GM12878 (cell line): Measurements from ENCODE around the gene OSGIN1.

Source experiments
- CBX3 ChIP-seq: fragments of 200-600 bp; sonication (generic); IDR thresholded peaks from 2 replicates; pipeline ENCODE4 v1.6.1; 2016; ENCODE audit warnings: low read depth, borderline replicate concordance
- CREB1 ChIP-seq: IDR thresholded peaks from 2 replicates; pipeline ENCODE4 v1.6.1; 2012; ENCODE audit warnings: low read depth, mild to moderate bottlenecking, inconsistent platforms
- CTCF ChIP-seq, 3 experiments: IDR thresholded peaks in 2 of 3; conservative IDR thresholded peaks in 1 of 3; 2 replicates each; pipeline ENCODE4 v1.5.1; 2011; ENCODE audit warnings: low read depth in 3 of 3, low read length in 3 of 3, mild to moderate bottlenecking in 3 of 3, control low read depth in 2 of 3, moderate library complexity in 2 of 3, inconsistent platforms in 1 of 3, mixed read lengths in 1 of 3; ENCODE audit not compliant: control insufficient read depth in 2 of 3, insufficient read depth in 1 of 3; ENCODE audit errors: extremely low read depth in 1 of 3
- EGR1 ChIP-seq, 2 experiments: IDR thresholded peaks; 1 replicate in 1 of 2; 2 replicates in 1 of 2; pipeline ENCODE4 v1.6.1; 2011 to 2012; ENCODE audit warnings: low read depth in 2 of 2, low read length in 2 of 2, borderline replicate concordance in 1 of 2, mild to moderate bottlenecking in 1 of 2, moderate library complexity in 1 of 2
- FOXK2 ChIP-seq: fragments of 450-650 bp; IDR thresholded peaks from 2 replicates; pipeline ENCODE4 v1.6.1; 2017; ENCODE audit warnings: mild to moderate bottlenecking, moderate library complexity
- KAT2A ChIP-seq: conservative IDR thresholded peaks from 2 replicates; pipeline ENCODE4 v1.6.1; 2011; ENCODE audit warnings: low read depth, low read length; ENCODE audit not compliant: control insufficient read depth
- MYB ChIP-seq: fragments of 150-350 bp; IDR thresholded peaks from 2 replicates; pipeline ENCODE4 v1.6.1; 2014; ENCODE audit warnings: mild to moderate bottlenecking, low read depth, low read length, borderline replicate concordance
- MYC ChIP-seq: IDR thresholded peaks from 2 replicates; pipeline ENCODE4 v1.6.1; 2011; ENCODE audit warnings: mild to moderate bottlenecking, low read length, moderate library complexity, inconsistent platforms; ENCODE audit not compliant: insufficient read depth, insufficient replicate concordance, insufficient read length, severe bottlenecking
- POLR2AphosphoS5 ChIP-seq: IDR thresholded peaks from 2 replicates; pipeline ENCODE4 v1.6.1; 2011; ENCODE audit warnings: mild to moderate bottlenecking, low read length, inconsistent platforms
- SP1 ChIP-seq: IDR thresholded peaks from one replicate; pipeline ENCODE4 v1.6.1; 2011; ENCODE audit warnings: low read depth, low read length
- SUPT20H ChIP-seq: IDR thresholded peaks from 2 replicates; pipeline ENCODE4 v1.6.1; 2011; ENCODE audit warnings: low read depth, mild to moderate bottlenecking, low read length, moderate library complexity, borderline replicate concordance; ENCODE audit not compliant: control insufficient read depth
- TAF1 ChIP-seq: IDR thresholded peaks from 2 replicates; pipeline ENCODE4 v1.6.1; 2011; ENCODE audit warnings: mild to moderate bottlenecking, low read depth, low read length, borderline replicate concordance
- USF2 ChIP-seq: IDR thresholded peaks from 2 replicates; pipeline ENCODE4 v1.6.1; 2011; ENCODE audit warnings: low read depth, low read length, improper control_type of control experiment, borderline replicate concordance
- ZNF274 ChIP-seq: IDR thresholded peaks from one replicate; pipeline ENCODE4 v1.8.0; 2011; ENCODE audit not compliant: insufficient read length, insufficient read depth

GRCh38 chr16:83992624-83993023 is 39.6 kb downstream of the OSGIN1 start:
- no peak for TF ChIP-seq CBX3
- TF ChIP-seq CTCF (IDR thresholded peaks at IDR 0.05 in 2 of 3, conservative IDR thresholded peaks at IDR 0.05 in 1 of 3; ENCODE audit: control insufficient read depth in 2 of 3, extremely low read depth in 1 of 3, insufficient read depth in 1 of 3, low read depth in 3 of 3, low read length in 3 of 3): no peak
- TF ChIP-seq USF2: no peak
- no peak for TF ChIP-seq EGR1 (IDR thresholded peaks at IDR 0.05; ENCODE audit: borderline replicate concordance in 1 of 2, low read depth in 2 of 2, low read length in 2 of 2)
- no peak for TF ChIP-seq POLR2AphosphoS5
- no peak for TF ChIP-seq MYC
- no peak for TF ChIP-seq SUPT20H
- no peak for TF ChIP-seq FOXK2
- TF ChIP-seq MYB: no peak
- no peak for TF ChIP-seq ZNF274
- TF ChIP-seq CREB1: no peak
- no peak for TF ChIP-seq SP1
- TF ChIP-seq KAT2A: no peak
- TF ChIP-seq TAF1: no peak
